GM12873 (cell line): ENCODE results near the gene KRTAP4-16.
"Not testable (repeated sequence)": the region's sequence is repeated elsewhere in the genome, so short reads cannot be mapped to it uniquely, and the experiment has no call there.

ENCODE experiments used
- CTCF ChIP-seq: IDR thresholded peaks from 2 replicates; pipeline ENCODE4 v1.5.1; 2012; ENCODE audit warnings: low read depth, mild to moderate bottlenecking, moderate library complexity, low read length, control low read depth; ENCODE audit not compliant: insufficient read depth; ENCODE audit errors: missing control alignments

The KRTAP4-16 gene

GRCh38 chr17:41063449-41063848, 38.6 kb downstream of the KRTAP4-16 start:
- TF ChIP-seq CTCF: no peak

GRCh38 chr17:41061964-41062363, 40.0 kb downstream of the KRTAP4-16 start:
- TF ChIP-seq CTCF: no peak

GRCh38 chr17:41060052-41060604, 41.9 kb downstream of the KRTAP4-16 start, which contains the start of gene KRTAP2-3:
TSS of gene KRTAP2-3 (minus strand) at chr17:41060114. CDS start at chr17:41060050, 64 bp downstream.
- TF ChIP-seq CTCF: no peak

GRCh38 chr17:41058741-41059140, 43.3 kb downstream of the KRTAP4-16 start:
- no peak for TF ChIP-seq CTCF

GRCh38 chr17:41057547-41057946, 44.5 kb downstream of the KRTAP4-16 start:
- TF ChIP-seq CTCF: no peak

GRCh38 chr17:41055130-41055529, 46.9 kb downstream of the KRTAP4-16 start, which contains the start of gene KRTAP2-2:
TSS of gene KRTAP2-2 (minus strand) at chr17:41055230. CDS start at chr17:41055211, 19 bp downstream.
- TF ChIP-seq CTCF: not testable (repeated sequence)

GRCh38 chr17:41054025-41054424, 48.0 kb downstream of the KRTAP4-16 start:
- TF ChIP-seq CTCF: no peak
